ENCODE measurements around the gene ADIG.

The ADIG gene

GRCh38 chr20:38581013-38581412 lies at the start of gene ADIG:
Gene ADIG (plus strand): TSS chr20:38581197. CDS start chr20:38581251, 54 bp downstream.
- no peak for DNase-seq

- no peak for DNase-seq
Measured at GRCh38 chr20:38534756-38535155, 46.2 kb upstream of the ADIG start.

- DNase-seq = no peak
Measured at GRCh38 chr20:38536310-38536709, 44.7 kb upstream of the ADIG start.

- DNase-seq = no peak
Measured at GRCh38 chr20:38537176-38537575, 43.8 kb upstream of the ADIG start.

GRCh38 chr20:38538789-38539188 lies 42.2 kb upstream of the ADIG start:
- no peak for DNase-seq

- DNase-seq = no peak
Measured at GRCh38 chr20:38543014-38543906, 37.7 kb upstream of the ADIG start.

GRCh38 chr20:38545771-38546170 lies 35.2 kb upstream of the ADIG start:
- DNase-seq = no peak

GRCh38 chr20:38547288-38548085 lies 33.5 kb upstream of the ADIG start:
- DNase-seq = no peak

- no peak for DNase-seq
Measured at GRCh38 chr20:38548356-38549083, 32.5 kb upstream of the ADIG start.

GRCh38 chr20:38550274-38550673 lies 30.7 kb upstream of the ADIG start:
- no peak for DNase-seq

- DNase-seq = no peak
Measured at GRCh38 chr20:38551056-38551626, 29.9 kb upstream of the ADIG start.

GRCh38 chr20:38554986-38555385 lies 26.0 kb upstream of the ADIG start:
- DNase-seq = no peak

- DNase-seq = no peak
Measured at GRCh38 chr20:38555395-38555794, 25.6 kb upstream of the ADIG start.

- no peak for DNase-seq
Measured at GRCh38 chr20:38557174-38557573, 23.8 kb upstream of the ADIG start.

- no peak for DNase-seq
Measured at GRCh38 chr20:38558596-38559360, 22.2 kb upstream of the ADIG start.

GRCh38 chr20:38559764-38560163 lies 21.2 kb upstream of the ADIG start:
- no peak for DNase-seq

GRCh38 chr20:38563802-38564431 lies 17.1 kb upstream of the ADIG start:
- no peak for DNase-seq

GRCh38 chr20:38564680-38565079 lies 16.3 kb upstream of the ADIG start:
- DNase-seq = no peak

- no peak for DNase-seq
Measured at GRCh38 chr20:38566036-38566598, 14.9 kb upstream of the ADIG start.

GRCh38 chr20:38569747-38570525 lies 11.1 kb upstream of the ADIG start:
- no peak for DNase-seq

Measured in activated naive CD4-positive, alpha-beta T cell (primary cell).